Suprapubic skin (tissue), 4 donors: ENCODE results near the gene UBE2O.

ENCODE experiments used
- CTCF ChIP-seq, 2 donors: fragments of 200-600 bp in 1 of 2; fragments of 450-650 bp in 1 of 2; sonication (generic) in 1 of 2; IDR thresholded peaks; one replicate each; pipeline ENCODE4 v1.5.1; 2016 to 2019; ENCODE audit warnings: antibody characterized with exemption in 2 of 2, mild to moderate bottlenecking in 1 of 2, moderate library complexity in 1 of 2
- POLR2A ChIP-seq, 2 donors: fragments of 450-650 bp; IDR thresholded peaks; one replicate each; pipeline ENCODE4 v1.6.1; 2017; ENCODE audit warnings: antibody characterized with exemption in 2 of 2, mild to moderate bottlenecking in 2 of 2, moderate library complexity in 2 of 2
- POLR2AphosphoS5 ChIP-seq, 3 donors: sonication (generic); formaldehyde crosslinking; IDR thresholded peaks; one replicate each; pipeline ENCODE4 v1.6.1; 2017; ENCODE audit warnings: antibody characterized with exemption in 3 of 3

- no peak for TF ChIP-seq POLR2AphosphoS5 (IDR thresholded peaks at IDR 0.05)
- no peak for TF ChIP-seq CTCF (IDR thresholded peaks at IDR 0.05)
- TF ChIP-seq POLR2A (IDR thresholded peaks at IDR 0.05): no peak
Measured at GRCh38 chr17:76459674-76460073, 6.7 kb upstream of the UBE2O start.
